Dermis blood vessel endothelial cell (primary cell): ENCODE data around the gene MAML3. TPM values are rescaled to one million over a fixed set of nuclear protein-coding genes. Genes with fewer than 3 reads are reported as not detected.

Experiments
- DNase-seq: peaks from one replicate; pipeline ENCODE4 v3.0.0; 2010
- total RNA-seq: library from RNA; depleted of rRNA; stranded (reverse); fragments of >200 nt; gene quantifications from 2 replicates; pipeline ENCODE4 v1.2.3, GENCODE V29; 2014

MAML3 gene
- total RNA-seq, 1 donor from 2014 or later: 5.6 TPM

- no peak for DNase-seq
Observed at GRCh38 chr4:139745111-139745639, 408.8 kb downstream of the MAML3 start.

- no peak for DNase-seq
Observed at GRCh38 chr4:139744232-139744631, 409.8 kb downstream of the MAML3 start.

GRCh38 chr4:139743027-139743426 is 411.0 kb downstream of the MAML3 start:
- no peak for DNase-seq

GRCh38 chr4:139740531-139741041 is 413.4 kb downstream of the MAML3 start:
- peak; percentile 83 for DNase-seq

GRCh38 chr4:139740121-139740520 is 413.9 kb downstream of the MAML3 start:
- DNase-seq: no peak

GRCh38 chr4:139738846-139739613 is 415.0 kb downstream of the MAML3 start:
- no peak for DNase-seq

GRCh38 chr4:139736661-139737060 is 417.3 kb downstream of the MAML3 start:
- DNase-seq: no peak

- DNase-seq: no peak
Observed at GRCh38 chr4:139736274-139736660, 417.7 kb downstream of the MAML3 start.

GRCh38 chr4:139735381-139736273 is 418.4 kb downstream of the MAML3 start:
- DNase-seq: peak; percentile 52

GRCh38 chr4:139734875-139735380 is 419.1 kb downstream of the MAML3 start:
- peak; percentile 95 for DNase-seq

GRCh38 chr4:139734201-139734874 is 419.6 kb downstream of the MAML3 start:
- DNase-seq: no peak

- DNase-seq: no peak
Observed at GRCh38 chr4:139732991-139733570, 420.9 kb downstream of the MAML3 start.

GRCh38 chr4:139728840-139729239 is 425.1 kb downstream of the MAML3 start:
- no peak for DNase-seq

GRCh38 chr4:139728146-139728545 is 425.8 kb downstream of the MAML3 start:
- no peak for DNase-seq

- DNase-seq: no peak
Observed at GRCh38 chr4:139726615-139727014, 427.4 kb downstream of the MAML3 start.

GRCh38 chr4:139725236-139725635 is 428.7 kb downstream of the MAML3 start:
- DNase-seq: no peak

GRCh38 chr4:139721789-139722188 is 432.2 kb downstream of the MAML3 start:
- DNase-seq: no peak

- DNase-seq: no peak
Observed at GRCh38 chr4:139720806-139721205, 433.2 kb downstream of the MAML3 start.

- DNase-seq: no peak
Observed at GRCh38 chr4:139719381-139720101, 434.4 kb downstream of the MAML3 start.

- DNase-seq: no peak
Observed at GRCh38 chr4:139718833-139719232, 435.2 kb downstream of the MAML3 start.

GRCh38 chr4:139718358-139718757 is 435.6 kb downstream of the MAML3 start:
- DNase-seq: no peak
